ENCODE measurements around the gene PDF.

- TF ChIP-seq TEAD4 (IDR thresholded peaks at IDR 0.05), result no peak
- TF ChIP-seq CREB1 (IDR thresholded peaks at IDR 0.05; ENCODE audit: low read depth), result no peak
Measured at GRCh38 chr16:69324585-69325253, 5.7 kb downstream of the PDF start.

Data from Ishikawa (cell line).